ENCODE measurements around the gene KIZ. TPM values are rescaled to one million over a fixed set of nuclear protein-coding genes. Genes with fewer than 3 reads are reported as not detected.

The KIZ gene
- total and polyA plus RNA-seq, 2 of the 4 experiments (the other 2 are of a cell fraction): 9.9 to 14.0 TPM

DNA sequence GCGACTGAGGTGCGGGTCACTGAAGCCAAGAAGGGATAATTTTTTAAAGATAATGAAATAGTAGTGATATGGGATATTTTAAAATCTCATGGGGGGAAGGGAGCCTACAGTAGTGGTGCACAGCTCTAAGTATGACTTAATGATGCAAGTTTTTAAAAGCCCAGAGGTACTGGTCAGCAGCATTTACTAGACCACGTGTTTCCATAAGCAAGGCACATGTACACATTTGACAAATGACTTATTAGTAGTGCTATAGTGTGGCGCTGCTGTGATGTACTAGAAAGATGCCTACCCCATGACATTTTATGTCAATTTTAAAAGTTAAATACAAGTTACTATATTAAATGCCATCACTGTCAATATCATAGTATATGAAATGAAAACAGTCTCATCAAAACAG is 12.2 kb upstream of the KIZ start:
- Histone ChIP-seq H3K9ac (ENCODE audit: low read depth, low read length) (no peak overlapping the region), H3K56ac (ENCODE audit: extremely low read depth, insufficient read depth, low read length) (no peak overlapping the region), H3K23ac (ENCODE audit: low read depth, low read length) (no peak overlapping the region), H3K79me1 (ENCODE audit: low read depth in 1 of 2, low read length in 2 of 2) (no peaks in the 10 kb centered on the region), H3K4me2 (ENCODE audit: low read depth, low read length) (no peak overlapping the region), H3K4me3 (ENCODE audit: insufficient read depth, low read depth, low read length) (no peak overlapping the region), H3K9me1 (ENCODE audit: insufficient read depth, low read length) (no peaks in the 10 kb centered on the region), H2AFZ (replicated peaks; ENCODE audit: low read length, poor library complexity) (no peak overlapping the region), H2AK5ac (ENCODE audit: low read depth, low read length) (no peak overlapping the region), H2BK20ac (ENCODE audit: low read depth, low read length) (no peak overlapping the region), H3K9me3 (ENCODE audit: control insufficient read depth, insufficient read depth, low read length) (no peaks in the 10 kb centered on the region), H3K14ac (replicated peaks; ENCODE audit: low read depth, low read length) (no peak overlapping the region), H3K36me3 (ENCODE audit: control insufficient read depth, insufficient read depth, low read length) (no peaks in the 10 kb centered on the region), H2BK15ac (ENCODE audit: low read depth, low read length) (no peak overlapping the region), H3K27me3 (ENCODE audit: control insufficient read depth, insufficient read depth, low read length) (peaks cover 31% of the 10 kb centered on the region), H2AK9ac (replicated peaks; ENCODE audit: low read depth, low read length, poor library complexity) (no peak overlapping the region), H2BK120ac (ENCODE audit: low read depth, low read length) (no peak overlapping the region), H2BK5ac (ENCODE audit: low read depth, low read length, poor library complexity, severe bottlenecking) (no peak overlapping the region), H3K4ac (ENCODE audit: low read depth, low read length) (no peak overlapping the region), H3K4me1 (ENCODE audit: control insufficient read depth, insufficient read depth, low read length) (no peaks in the 10 kb centered on the region), H4K91ac (ENCODE audit: insufficient read depth, low read depth, low read length) (no peak overlapping the region), H4K20me1 (ENCODE audit: insufficient read depth, low read length) (no peaks in the 10 kb centered on the region), H4K8ac (ENCODE audit: low read depth in 2 of 2, low read length in 2 of 2) (no peak overlapping the region), H3K27ac (ENCODE audit: insufficient read depth, low read length) (no peak overlapping the region), H4K5ac (ENCODE audit: low read depth, low read length) (no peak overlapping the region), H3K18ac (ENCODE audit: low read depth, low read length) (no peak overlapping the region)
- TF ChIP-seq CEBPB (IDR thresholded peaks at IDR 0.05; ENCODE audit: low read depth, low read length) (no peak), NFE2L2 (IDR thresholded peaks at IDR 0.05; ENCODE audit: low read depth, low read length) (no peak), MXI1 (IDR thresholded peaks at IDR 0.05; ENCODE audit: borderline replicate concordance, low read depth, low read length) (no peak), MAZ (IDR thresholded peaks at IDR 0.05; ENCODE audit: borderline replicate concordance, low read depth, low read length) (no peak), RCOR1 (IDR thresholded peaks at IDR 0.05; ENCODE audit: insufficient replicate concordance, low read length) (no peak), RFX5 (IDR thresholded peaks at IDR 0.05; ENCODE audit: low read depth, low read length) (no peak), SMC3 (IDR thresholded peaks at IDR 0.05; ENCODE audit: low read depth, low read length) (no peak), BHLHE40 (IDR thresholded peaks at IDR 0.05; ENCODE audit: low read depth, low read length) (no peak)
- ATAC-seq (ENCODE audit: low read depth) (no peak), DNase-seq (no peak)
- dilution Hi-C loops (cut with HindIII; ENCODE audit: low sequenced_read_pairs, unreplicated experiment) (no loop called here), intact Hi-C loops (cut with micrococcal nuclease) (no loop called here), in situ Hi-C loops (cut with MboI; ENCODE audit: low sequenced_read_pairs) (no loop called here)
- ChIA-PET CTCF (no interaction called here), POLR2A (ENCODE audit: unreplicated experiment) (no interaction called here)
- BruUV-seq (replicated peaks): no TSS peak
- 59% methylated on average over 2 of the region's 4 CpGs; no CpG with 5 or more reads in 1 of the 2 experiments for WGBS, 2 experiments (ENCODE audit: extremely low coverage in 2 of 2, insufficient read length in 1 of 2)

Data from IMR-90 (cell line).